Stimulated activated CD4-positive, alpha-beta T cell treated with anti-CD3 and anti-CD28 coated beads, Interleukin-1b, Interleukin-23, amount 100 ng/mL, for 48 hours (primary cell): ENCODE data around the gene TMEM260.
A peak's percentile ranks its signal among the peaks of the same experiment; 100 is the strongest.

ENCODE experiments used
- DNase-seq: peaks from one replicate; pipeline ENCODE4 v3.0.0-alpha.2; 2020

The TMEM260 gene

DNA sequence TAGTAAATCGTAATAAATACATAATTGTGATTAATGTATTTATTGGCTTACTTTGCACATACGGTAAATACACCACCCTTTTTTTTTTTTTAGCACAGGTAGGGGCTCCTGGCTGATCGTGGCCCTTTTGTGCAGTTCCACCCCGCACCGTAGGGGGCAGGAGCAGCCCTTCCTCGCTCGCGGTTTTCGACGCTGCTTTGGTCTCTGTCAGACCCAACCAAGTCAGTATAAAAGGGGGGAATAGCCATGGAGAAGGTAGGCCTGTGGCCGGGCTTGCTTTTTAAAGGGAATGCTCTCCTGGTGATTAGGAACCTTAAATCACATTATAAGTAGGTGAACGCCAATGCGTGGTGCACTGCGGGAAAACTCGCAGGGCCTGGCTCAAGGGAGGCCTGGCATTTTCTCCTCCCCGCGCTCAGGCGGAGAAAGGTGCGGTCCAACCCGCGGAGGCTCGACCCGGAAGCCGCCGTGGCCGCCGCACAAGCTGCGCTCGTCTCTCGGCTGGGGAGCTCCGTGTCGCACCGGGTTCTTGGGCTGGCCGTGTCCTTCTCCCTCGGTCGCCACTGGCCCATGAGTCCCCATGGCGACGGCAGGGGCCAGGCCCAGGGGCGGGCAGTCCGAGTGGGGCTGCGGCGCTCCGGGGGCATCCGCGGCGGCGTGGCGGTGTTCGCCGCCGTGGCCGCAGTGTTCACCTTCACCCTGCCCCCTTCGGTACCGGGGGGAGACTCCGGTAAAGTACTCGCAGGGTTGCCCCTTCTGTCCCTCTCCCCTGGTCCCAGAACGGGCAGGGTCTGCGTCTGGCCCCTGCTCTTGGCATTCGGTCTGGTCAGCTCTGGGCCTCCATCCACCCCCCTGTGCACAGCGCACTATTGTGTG is at the start of gene TMEM260:
Gene TMEM260 (plus strand): TSS at position 454 of the 876 bp plus-strand sequence. CDS start 117 bp downstream, at position 571.
- peak; percentile 89 for DNase-seq

DNA sequence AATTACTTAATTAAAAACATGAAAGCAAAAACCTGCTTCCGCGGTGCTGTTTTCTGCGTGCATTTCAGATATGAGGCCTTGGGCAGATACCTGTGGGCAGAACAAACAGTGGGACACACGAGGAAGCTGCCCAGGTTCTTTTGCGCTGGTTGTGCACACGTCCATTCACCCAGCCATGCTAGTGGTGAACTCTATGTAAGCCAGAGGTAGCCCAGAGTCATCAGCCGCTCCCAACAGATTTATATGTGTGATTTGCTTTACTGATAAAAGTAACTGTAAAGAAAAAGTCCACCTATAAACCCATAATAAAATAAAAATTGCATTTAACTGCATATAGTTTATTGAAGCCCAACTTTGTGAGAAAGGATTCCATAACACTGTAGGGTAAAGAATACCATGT is 47.1 kb upstream of the TMEM260 start:
- DNase-seq: no peak

DNA sequence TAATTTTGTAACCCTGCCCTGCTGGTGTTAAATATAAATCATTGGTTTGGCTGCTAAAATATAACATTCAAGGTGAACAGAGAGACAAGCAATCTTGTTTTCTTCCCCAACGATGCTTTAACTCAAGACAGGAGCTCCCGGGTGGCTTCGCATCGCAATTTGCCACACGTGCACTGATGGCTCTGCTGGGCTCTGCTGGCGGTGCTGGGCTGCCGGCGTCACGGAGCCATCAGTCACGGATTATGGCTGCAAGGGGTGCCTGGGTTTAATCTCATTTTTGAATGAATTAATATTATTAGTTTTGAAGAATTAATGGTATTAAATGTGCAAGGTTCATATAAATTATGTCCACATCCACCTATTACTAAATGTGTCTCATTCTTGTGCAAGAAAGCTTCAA is 44.9 kb upstream of the TMEM260 start:
- DNase-seq: no peak

DNA sequence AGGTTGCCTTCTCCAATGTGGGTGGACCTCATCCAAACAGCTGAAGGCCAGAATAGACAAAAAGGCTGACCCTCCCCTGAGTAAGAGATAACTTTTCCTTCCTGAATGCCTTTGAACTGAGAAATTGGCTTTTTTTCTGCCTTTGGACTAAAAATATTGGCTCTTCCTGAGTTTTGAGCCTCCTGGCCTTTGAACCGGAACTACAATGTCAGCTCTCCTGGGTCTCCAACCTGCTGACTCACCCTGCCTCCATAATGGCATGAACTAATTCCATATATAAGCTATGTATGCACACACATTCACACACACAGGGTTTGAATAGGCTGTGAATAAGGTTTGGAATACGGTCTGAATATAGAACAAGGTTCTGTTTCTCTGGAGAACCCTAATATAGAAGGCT is 39.7 kb upstream of the TMEM260 start:
- DNase-seq: no peak

DNA sequence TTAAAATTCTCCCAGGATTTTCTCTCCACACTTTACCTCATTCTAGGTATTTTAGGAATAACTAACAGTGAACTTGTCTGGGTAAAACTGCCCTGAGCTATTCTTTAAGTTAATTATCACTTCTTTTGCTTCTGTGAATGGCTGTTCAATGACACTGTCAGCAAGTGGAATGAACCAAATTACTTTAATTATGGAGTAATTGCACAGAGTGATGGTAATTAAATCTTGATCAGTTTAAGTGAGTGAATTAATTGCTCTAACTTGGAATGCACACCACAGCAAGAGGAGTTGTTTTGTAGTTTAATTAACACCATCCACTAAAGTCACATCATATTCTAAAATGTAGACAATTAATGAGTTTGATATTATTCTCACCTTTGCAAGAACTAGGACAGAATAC is 36.2 kb upstream of the TMEM260 start:
- no peak for DNase-seq

DNA sequence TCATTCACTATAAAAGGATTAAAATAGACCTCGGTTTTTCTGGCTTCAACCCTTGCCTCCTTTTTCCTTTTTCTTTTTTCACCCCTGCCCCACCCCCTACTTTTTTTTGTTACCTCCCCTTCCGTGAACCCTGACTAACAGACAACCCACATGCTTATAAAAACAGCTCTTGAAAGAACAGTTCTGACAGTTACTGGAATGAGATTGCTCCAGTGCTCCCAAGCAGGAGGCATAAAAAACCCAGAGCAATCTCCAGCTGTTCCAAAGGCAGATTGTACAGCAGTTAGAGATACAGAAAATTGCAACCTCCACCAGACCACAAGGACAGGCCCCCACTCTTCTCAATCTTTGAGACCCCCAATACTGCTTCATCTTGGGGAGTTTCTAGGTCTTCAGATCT is 29.9 kb upstream of the TMEM260 start:
- DNase-seq: no peak

DNA sequence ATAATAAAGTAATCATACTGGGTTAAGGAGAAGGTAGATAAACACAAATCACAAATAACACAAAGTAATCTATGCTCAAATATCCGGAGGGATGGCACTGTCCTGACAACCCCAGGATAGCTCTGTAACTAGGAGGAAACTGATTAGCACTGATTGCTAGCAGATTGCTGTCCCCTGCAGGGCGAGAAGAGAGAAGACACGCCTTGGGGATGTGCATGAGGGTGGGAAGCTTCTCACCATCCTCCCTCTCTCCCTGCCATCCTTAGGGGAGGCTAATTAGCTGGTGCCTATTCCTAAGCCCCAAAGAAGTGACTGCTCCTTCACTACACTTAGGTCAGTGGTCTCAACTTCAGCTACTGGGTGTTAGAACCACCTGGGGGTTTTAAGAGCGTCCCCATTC is 27.0 kb upstream of the TMEM260 start:
- DNase-seq: no peak

DNA sequence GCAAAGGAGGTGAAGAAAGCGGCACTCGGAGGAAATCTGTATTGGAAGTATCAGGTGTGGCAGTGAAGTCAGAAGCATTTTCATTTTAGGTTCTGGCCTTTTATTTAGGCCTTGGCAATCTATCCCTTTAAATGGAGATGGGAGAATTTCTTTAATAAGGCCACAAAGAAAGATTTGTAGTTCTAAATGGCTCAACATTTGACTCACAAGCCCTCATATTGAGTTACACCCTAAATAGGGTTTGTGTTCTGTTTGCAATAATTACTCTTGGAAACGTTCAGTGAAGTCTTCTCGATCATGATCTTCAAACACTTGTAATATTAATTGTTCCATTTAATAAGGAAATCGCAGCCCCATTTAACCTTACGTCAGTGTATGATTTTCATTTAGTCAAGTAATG is 25.3 kb upstream of the TMEM260 start:
- DNase-seq: no peak

DNA sequence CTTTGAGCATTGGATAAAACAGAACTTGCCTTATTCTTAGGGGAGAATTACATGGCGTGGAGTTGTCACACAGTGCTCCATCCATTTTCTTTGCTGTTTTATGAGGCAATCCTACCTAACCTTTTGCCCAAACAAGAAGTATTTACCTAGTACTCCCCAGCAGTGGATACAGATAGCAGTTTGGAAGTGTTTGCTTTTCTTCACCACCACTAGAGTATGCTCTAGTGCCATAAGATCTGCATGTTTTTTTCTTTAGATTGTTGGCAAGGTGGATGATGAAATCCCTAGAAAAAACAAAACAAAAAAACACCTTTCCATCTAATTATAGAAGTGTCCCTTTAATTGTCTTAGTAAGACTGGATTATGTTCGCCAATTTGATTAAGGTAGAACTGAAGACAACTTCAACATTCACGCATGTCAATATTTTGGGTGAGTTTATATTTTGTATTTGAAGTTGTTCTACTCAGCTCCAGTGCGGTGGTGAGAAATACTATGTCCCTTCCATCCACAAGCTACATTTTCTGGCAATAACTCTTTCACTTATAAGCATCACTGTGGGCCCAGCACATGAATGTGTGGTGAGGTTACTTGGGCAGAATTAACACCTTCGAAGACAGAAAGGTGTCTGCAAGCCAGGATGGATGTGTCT is 23.6 kb upstream of the TMEM260 start:
- no peak for DNase-seq

DNA sequence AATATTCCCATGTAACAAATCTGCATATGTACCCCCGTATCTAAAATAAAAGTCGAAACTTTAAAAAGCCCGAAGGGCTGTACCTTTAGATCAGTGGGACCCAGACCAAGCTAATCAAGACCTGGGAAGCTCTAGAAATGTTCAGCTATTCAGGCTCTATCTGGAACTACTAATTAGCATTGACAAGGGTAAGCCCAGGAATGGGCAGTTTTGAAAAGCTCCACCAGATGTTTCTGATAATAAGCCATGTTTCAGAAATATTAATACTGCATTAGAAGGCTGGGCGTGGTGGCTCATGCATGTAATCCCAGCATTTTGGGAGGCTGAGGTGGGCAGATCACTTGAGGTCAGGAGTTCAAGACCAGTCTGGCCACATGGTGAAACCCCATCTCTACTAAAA is 20.4 kb upstream of the TMEM260 start:
- no peak for DNase-seq

DNA sequence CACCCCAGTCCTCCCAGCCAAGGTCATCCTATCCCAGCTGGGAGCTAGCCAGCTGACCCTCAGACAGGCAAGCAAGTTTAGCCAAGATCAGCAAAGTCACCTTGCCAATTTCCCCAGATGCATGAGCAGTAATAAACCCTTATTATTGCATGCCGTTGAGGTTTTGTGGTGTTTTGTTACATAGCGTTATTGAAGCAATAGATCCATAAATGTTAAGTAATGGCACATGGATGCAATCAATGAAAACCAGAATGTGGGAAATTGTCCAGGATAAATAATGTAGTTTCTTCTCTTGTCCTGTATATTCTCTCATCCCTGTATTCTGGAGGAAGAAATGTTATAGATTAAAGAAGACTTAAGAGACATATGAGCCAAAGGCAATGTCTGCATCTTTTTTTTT is 18.0 kb upstream of the TMEM260 start:
- no peak for DNase-seq

DNA sequence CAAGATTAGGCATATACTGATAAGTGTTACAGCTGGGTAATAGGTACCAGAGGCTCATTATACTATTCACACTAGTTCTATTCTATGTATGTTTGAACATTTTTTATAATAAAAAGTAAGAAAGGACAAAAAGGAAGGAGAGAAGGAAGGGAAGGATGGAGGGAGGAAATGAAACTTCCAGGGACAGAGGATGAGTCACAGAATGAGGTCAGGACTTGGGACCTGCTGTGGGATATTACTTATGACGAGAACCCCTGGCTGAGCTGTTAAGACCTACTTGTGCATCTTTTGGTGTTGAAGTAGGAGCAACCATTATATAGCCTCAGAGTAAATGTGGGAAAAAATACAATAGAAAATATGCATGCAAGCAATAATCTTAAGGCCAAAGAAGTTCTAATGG is 16.7 kb upstream of the TMEM260 start:
- no peak for DNase-seq

DNA sequence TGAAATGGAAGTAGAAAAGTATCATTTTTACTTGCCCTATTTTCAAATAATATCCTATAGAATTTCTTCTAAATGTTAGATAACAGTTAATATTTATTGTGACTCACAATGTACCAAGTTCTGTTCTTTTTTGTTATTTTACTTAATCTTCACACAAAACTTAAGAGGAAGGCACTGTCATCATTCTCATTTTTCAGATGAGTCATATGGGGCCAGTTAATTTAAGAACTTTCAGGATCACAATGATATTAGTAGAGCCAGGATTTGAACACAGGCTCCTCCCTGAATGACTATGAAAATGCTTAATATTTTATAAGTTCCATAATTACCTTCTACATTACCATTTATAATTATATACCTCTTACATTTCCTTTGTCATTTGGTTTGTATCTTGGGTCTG is 10.4 kb upstream of the TMEM260 start:
- no peak for DNase-seq

DNA sequence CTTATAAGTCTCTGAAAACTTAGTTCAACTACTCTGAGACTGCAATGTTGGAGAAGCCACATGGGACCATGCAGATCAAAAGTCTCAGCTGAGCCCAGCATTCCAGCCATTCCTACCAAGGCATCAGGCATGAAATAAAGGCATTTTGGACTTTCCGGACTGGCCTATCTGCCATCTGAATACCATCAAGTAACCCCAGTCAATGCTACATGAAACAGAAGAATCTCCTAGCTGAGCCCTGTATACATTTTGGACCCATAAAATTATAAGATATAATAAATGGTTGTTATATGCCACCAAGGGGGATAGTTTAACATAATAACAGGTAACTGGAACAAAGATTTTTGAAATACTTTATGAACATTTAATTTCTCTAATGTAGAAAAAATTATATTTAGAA is 9.3 kb upstream of the TMEM260 start:
- no peak for DNase-seq

DNA sequence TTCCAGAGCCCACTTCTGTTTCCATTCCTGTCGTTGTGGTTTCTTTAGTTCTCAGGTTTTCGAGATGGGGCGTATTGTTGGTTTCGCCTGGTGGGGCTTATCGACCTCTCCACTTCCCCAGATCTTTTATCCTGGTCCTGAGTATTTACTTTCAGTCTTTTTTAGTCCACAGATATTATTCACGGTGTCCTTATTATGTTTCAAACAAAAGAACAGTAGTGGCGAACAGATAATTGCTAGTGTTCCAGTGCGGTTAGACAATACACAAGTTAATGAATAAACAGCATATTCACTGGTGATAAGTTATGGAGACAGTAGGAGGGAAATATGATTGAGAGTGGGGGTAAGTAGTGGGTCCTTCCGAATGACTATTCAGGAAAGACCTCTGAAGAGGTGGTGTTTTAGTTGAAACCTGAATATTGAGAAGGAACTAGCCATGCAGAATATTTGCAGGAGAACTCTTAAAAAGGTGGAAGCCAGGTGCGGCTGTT is 668 bp downstream of the TMEM260 start:
- no peak for DNase-seq

DNA sequence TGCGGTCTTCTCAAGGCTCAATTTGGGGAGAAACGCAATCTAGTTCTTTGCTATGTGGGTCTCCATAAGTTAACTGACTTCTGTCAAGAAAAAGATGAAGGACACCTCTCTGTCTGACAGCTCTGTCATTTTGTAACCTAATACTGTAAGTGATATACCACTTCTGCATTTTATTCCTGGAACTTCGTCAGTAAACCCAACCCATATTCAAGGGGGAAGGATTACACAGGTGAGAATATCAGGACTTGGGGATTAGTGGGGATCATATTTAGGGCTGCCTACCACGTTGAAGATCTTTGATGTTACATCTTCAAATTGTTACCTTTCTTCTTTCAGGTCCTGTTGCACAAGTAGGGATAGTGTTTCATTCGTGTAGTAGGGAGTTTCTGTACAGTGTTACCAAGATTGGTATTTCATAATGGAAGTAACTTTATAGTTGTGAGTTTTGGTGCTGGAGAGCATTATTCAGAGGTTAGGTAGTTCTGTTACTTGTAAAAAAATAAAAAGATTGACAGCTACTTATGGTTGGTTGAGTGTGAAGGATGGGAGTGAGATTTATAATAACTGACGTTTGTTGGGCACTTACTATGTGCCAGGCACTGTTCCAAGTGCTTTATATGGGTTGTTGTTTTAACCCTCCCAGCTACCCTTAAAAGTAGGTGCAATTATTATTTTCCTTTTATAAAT is 1.6 kb downstream of the TMEM260 start:
- DNase-seq: no peak

DNA sequence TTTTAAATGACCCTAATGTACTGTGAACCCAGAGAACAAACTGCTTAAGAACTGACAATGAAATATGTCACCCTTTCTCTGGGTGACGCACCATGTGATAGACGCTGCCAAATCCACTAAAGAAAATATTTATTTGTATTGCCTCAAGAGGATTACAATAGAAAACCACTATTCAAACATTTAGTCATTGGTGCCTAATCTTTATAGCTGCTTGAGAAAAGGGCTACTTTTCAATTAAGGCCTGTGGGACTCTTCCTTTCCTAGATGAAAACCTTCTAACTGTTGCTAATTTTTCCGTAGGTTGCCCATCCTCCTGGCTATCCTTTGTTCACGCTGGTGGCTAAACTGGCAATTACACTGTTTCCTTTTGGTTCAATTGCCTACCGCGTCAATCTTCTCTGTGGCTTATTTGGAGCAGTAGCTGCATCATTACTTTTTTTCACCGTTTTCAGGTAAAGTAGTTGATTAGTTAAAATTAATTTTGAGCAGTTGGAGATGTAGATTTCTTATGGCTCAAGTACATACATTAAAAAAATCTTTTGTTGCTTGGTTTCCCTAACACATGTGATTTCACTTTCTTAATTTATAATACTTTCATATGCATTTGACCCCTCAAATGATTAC is 6.0 kb downstream of the TMEM260 start:
- no peak for DNase-seq

DNA sequence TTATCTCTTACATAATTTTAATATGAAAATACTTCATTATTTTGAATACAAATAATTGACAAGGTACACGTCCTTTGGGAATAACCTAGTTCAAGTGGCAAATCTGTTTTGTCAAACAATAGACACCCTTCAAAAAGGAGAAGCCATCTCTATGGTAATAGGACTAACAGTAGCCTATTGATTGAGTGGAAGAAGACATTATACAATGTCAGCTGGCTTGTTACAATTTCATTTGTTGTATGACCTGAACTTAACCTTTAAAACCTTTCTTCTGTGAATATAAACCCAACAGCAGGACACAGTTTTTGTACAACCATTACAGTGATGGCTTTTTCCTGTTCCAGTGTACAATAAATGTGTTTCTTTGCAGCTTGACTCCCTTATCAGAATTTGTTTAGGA is 8.1 kb downstream of the TMEM260 start:
- no peak for DNase-seq

DNA sequence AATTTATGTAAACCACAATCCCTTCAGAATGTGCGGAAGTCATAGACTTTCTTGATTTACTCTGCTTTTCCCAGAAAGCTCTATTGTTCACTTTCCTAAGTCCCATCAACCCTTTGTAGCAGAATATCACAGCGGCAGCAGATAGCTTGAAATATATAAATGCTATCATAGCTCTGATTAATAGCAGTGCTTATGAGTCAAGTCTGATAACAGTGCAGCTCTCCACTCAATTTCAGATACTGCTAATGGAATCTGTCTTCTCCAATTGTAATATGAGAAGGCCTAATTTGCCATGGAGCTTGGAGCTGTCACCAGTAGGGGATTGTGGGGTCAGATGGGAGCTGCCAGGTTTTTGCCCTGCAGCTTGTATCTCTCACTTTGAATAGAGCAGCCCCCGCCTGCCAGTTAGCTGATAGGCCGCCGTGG is 10.9 kb downstream of the TMEM260 start:
- DNase-seq: no peak

DNA sequence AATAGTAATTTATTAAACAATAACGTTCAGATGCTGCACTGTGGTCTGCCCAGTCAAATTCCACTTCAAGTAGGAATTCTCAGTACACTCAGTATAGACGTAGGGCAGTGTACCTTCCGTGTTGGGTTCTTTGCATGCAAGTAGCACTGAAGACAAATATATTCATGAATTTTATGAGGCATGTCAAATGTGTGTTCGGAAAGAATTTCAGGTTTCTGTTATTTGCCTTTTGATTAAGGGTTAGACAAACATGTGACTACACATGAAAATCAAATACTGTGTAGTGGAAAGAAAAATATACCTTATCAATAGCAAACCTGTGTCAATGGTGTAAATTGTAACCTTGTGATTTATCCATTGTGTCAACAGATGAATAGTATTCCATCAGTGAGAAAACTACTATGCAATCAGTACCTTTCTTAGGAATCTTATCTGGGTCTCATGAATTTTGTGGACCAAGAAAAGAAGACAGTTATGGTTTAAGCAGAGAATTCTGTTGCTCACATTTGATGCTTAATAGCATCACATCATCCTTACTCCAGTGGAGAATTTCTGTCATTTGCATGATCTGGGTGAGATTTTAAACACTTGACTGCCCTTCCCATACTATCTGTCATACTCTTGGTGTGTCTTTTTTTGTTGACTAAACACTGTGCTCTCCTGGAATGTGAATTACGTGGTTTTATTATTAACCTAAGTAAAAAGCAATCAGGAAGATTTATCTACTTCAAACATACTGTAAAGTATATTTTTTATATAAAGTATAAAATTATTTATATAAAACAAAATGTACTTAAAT is 13.3 kb downstream of the TMEM260 start:
- DNase-seq: no peak

DNA sequence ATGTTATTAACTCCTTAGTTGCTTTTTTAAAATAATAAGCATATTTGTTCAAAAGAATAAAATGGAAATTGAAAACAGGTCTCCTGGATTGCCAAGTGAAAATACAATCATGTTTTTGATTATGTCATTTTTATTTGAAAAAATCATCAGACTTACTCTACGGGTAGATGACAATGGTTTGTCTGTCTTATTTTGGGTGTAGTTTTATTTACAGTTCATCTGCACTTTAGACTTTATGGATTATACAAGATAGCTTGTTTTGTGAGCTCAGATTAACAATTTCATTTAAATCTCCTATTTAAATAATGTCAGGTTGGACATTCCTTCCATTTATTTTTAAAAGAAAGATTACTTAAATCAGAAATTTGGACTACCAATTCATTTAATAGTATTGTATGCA is 14.8 kb downstream of the TMEM260 start:
- DNase-seq: no peak

DNA sequence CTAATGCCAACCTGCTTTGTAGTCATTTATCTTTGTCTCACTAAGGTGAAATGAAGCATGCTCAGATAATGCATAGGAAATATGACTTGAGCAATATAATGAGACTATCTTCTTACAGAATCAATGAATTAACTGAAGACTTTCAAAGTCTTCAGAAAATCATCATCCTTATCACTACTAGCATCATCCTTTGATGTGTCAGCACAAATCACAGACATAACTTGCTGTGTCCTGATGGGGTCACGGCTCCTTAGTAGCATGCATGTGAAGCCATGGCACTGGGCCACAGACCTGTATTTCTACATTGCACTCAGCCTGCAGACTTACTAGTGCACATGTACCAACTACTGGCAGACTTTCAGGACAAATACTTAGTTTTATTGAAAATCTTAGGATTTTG is 18.9 kb downstream of the TMEM260 start:
- DNase-seq: no peak
